H7 (cell line): ENCODE data around the gene RFFL. TPM values are rescaled to one million over a fixed set of nuclear protein-coding genes. Genes with fewer than 3 reads are reported as not detected.
"Not testable (repeated sequence)": the region's sequence is repeated elsewhere in the genome, so short reads cannot be mapped to it uniquely, and the experiment has no call there.

Source experiments
- DNase-seq: peaks from one replicate; pipeline ENCODE4 v3.0.0; 2012
- H3K27me3 ChIP-seq: 2 replicates; pipeline ENCODE4 v1.6.0; 2011; ENCODE audit warnings: mild to moderate bottlenecking, low read length; ENCODE audit not compliant: control insufficient read depth, insufficient read depth
- H3K36me3 ChIP-seq: replicated peaks from 2 replicates; pipeline ENCODE4 v1.5.1; 2011; ENCODE audit warnings: low read length; ENCODE audit not compliant: control insufficient read depth, insufficient read depth
- H3K4me3 ChIP-seq: 2 replicates; pipeline ENCODE4 v1.5.1; 2011; ENCODE audit warnings: low read depth, mild to moderate bottlenecking, control low read depth, low read length, moderate library complexity; ENCODE audit not compliant: insufficient read depth
- total RNA-seq: library from RNA; depleted of rRNA; stranded (reverse); fragments of >200 nt; shearing (Covaris generic); gene quantifications from 2 replicates; pipeline ENCODE4 v1.2.3, GENCODE V29; 2014

The RFFL gene
- total RNA-seq, 1 experiment from 2014 or later, result 29.9 TPM

DNA sequence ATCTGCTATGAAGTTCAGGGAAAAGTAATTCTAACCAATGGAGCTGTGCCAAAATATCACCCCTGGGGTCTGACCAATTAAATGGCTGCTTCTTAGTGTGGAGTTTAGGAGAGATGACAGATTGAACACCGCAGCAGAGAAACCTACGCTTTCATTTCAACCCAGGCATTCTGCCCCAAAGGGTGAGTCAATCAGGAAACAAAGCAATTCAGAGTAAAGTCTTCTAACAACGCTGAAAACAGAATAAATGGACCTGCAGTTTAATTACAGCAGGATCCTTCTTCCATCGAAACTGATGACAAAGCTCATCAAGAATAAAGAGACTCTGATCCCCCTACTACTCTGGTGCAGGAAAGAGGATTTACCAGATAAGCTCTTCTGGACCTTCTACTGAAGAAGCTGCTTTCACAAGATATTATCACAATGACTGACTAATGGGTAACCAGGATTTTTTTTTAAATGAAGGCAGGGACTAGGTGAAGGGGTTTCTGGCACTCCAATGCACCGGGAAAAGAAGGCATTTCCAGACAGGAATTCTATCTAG, 16.7 kb downstream of the RFFL start:
- Histone ChIP-seq H3K4me3 (no peak overlapping the region), H3K36me3 (no peaks in the 10 kb centered on the region), H3K27me3 (no peaks in the 10 kb centered on the region)
- no peak for DNase-seq

DNA sequence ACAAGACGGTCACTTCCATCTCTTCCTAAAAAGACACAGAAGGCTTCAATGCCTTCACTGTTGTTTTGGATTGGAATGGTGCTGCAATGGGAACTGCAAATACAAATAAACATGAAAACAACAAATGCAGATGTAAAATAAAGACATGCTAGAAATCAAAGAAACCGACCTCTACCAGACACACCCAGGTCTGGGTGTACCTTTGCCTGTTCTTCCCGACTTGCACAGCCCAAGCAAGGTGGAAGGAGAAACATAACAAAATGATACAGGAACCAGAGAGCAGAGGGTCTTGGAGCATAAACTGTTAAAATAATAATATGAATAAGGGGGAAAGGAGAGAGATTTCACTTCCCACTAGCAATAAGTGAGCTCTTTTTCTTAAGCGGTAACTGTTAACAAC, 17.3 kb downstream of the RFFL start:
- no peak for DNase-seq
- Histone ChIP-seq H3K27me3 (no peaks in the 10 kb centered on the region), H3K36me3 (no peaks in the 10 kb centered on the region), H3K4me3 (no peak overlapping the region)

DNA sequence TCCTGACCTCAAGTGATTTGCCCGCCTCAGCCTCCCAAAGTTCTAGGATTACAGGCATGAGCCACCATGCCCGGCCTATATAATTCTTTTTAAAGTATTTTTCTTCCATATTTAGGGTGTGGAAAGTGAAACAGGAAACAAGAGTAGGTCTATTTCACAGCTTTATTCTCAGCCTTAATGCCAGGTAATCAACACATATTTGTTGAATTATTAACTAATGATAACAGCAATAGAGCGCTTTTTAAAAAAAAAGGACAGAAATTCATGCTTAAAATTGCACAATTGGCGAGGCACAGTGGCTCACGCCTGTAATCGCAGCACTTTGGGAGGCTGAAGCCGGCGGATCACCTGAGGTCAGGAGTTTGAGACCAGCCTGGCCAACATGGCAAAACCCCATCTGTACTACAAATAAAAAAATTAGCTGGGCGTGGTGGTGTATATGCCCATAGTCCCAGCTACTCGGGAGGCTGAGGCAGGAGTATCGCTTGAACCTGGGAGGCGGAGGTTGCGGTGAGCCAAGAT, 18.0 kb downstream of the RFFL start:
- not testable (repeated sequence) for H3K4me3 ChIP-seq, DNase-seq, H3K27me3 ChIP-seq, H3K36me3 ChIP-seq

DNA sequence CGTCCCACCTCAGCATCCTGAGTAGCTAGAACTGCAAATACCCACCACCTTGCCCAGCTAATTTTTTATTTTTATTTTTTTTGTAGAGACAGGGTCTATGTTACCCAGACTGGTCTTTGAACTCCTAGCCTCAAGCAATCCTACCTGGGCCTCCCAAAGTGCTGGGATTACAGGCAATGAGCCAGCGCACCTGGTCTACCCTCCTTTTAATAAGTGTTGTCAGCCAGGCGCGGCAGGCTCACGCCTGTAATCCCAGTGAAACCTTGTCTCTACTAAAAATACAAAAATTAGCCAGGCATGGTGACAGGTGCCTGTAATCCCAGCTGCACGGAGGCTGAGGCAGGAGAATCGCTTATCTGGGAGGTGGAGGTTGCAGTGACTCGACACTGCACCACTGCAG, 19.3 kb downstream of the RFFL start:
- no peaks in the 10 kb centered on the region for H3K36me3 ChIP-seq
- H3K4me3 ChIP-seq, result no peak overlapping the region
- H3K27me3 ChIP-seq, result no peaks in the 10 kb centered on the region
- no peak for DNase-seq

DNA sequence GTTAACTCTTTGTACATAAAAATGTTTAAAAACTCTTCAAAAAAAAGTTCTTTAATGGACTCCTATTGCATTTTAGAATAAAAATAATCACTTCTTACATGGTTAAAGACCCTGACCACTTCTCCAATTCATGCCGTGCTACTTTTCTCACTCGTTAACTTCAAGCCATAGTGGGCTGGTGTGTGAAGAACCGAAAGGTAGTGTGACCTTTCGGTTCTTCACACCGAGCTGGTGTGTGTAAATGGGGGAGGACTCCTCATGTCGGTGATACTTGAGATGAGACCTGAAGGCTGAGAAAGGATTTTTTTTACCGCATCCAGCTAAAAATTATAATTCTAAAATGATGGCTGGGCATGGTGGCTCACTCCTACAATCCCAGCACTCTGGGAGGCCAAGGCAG, 22.1 kb downstream of the RFFL start:
- DNase-seq, result no peak
- no peaks in the 10 kb centered on the region for H3K36me3 ChIP-seq
- H3K4me3 ChIP-seq, result no peak overlapping the region
- H3K27me3 ChIP-seq, result no peaks in the 10 kb centered on the region

DNA sequence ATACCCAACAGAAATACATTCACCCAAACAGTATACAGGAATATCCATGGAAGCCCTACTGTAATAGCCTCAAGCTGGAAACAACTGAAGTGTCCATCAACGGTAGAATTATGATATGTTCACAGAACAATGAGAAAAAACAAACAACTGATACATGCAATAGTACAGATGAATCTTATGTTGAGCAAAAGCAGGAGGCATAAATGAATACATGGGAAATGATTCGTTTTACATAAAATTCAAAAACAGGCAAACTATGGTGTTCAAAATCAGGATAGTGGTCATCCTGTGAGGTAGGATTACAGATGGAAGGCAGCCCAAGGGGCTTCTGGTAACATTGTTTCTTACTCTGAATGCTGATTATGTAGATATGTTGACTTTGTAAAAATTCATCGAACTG, 25.1 kb downstream of the RFFL start:
- Histone ChIP-seq H3K36me3 (no peaks in the 10 kb centered on the region), H3K27me3 (no peaks in the 10 kb centered on the region), H3K4me3 (no peak overlapping the region)
- no peak for DNase-seq

DNA sequence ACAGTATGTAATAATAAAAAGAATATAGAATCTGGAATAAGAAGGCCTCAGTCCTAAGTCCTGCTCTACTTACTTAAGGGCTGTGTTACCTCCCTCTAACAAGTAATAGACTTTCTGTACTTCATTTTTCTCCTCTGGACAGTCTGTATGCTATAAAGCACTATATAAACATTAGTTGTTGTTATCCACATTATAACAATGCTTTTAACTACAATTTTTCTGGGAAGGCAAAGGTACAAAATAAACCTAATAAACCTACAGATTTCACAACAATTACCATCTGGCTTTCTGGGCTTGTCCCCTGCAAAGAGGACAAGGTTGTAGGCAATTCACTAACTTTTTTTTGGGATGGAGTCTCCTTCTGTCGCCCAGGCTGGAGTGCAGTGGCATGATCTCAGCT, 32.7 kb downstream of the RFFL start:
- H3K36me3 ChIP-seq, result no peaks in the 10 kb centered on the region
- no peak overlapping the region for H3K4me3 ChIP-seq
- no peak for DNase-seq
- H3K27me3 ChIP-seq, result no peaks in the 10 kb centered on the region

DNA sequence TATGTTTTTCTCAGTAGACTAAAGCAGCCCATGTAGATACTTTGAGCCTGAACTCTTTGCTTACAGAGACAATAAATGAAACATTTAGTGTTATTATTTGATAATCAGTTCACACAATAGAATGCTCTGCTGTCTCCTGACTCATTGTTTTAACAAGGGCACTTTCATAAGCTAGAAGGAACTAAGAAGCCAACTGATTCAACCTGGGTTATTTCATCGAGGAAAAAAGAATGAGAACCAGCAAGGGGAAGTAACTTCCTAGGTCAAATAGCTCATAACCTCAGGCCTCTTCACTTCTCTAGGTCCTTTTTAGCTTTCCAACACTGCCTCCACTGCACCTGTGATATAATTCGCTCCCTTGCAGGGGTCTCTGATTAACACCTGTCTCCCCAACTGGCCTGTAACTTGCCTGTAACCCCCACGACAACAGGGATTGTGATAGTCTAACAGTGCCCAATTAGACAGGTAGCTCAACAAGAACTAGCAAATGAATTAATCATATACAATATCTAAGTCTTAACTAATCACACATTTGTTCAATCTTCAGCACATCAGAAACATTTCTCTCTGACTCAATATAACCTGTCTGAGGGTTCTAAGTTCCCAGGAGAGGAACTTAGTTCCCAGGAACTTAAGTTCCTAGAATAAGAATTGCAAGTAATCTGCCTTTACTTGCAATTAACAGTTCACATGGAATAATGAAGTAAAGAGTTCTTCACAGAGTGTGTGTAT, 34.8 kb downstream of the RFFL start:
- DNase-seq, result no peak
- Histone ChIP-seq H3K4me3 (no peak overlapping the region), H3K27me3 (no peaks in the 10 kb centered on the region), H3K36me3 (no peaks in the 10 kb centered on the region)

DNA sequence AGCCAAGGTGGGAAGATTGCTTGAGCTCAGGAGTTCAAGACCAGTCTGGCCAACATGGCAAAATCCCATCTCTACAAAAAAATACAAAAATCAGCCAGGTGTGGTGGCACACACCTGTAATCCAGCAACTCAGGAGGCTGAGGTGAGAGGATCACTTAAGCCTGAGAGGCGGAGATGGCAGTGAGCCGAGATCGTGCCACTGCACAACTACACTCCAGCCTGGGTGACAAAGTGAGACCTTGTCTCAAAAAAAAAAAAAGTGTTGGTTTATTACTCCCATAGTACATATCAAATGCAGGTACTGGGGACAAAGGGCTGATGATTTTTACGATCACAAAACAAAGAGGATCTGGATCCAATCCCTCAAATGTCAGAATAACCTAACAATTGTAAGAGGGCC, 35.4 kb downstream of the RFFL start:
- DNase-seq, H3K36me3 ChIP-seq, H3K4me3 ChIP-seq, H3K27me3 ChIP-seq: not testable (repeated sequence)

DNA sequence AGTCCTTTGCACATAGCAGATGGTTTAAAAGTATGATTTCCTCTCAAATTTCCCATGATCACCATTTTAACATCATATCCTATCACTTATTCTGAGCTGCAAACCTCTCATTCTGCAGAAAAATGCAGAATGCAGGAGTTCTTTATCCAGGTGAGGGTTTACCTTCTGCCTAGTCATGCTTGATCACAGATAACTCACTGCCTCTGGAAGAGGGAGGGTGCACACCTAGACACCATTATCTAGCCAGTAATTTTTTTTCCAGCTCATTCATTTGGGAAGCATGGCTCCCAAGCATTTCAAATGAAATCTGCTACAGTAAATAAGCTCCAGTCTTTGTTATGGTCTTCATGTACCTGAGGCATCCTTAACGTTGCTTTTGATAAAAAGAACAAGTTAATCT, 38.0 kb downstream of the RFFL start:
- DNase-seq, result no peak
- no peak overlapping the region for H3K4me3 ChIP-seq
- no peaks in the 10 kb centered on the region for H3K27me3 ChIP-seq
- H3K36me3 ChIP-seq, result peaks cover 2% of the 10 kb centered on the region

DNA sequence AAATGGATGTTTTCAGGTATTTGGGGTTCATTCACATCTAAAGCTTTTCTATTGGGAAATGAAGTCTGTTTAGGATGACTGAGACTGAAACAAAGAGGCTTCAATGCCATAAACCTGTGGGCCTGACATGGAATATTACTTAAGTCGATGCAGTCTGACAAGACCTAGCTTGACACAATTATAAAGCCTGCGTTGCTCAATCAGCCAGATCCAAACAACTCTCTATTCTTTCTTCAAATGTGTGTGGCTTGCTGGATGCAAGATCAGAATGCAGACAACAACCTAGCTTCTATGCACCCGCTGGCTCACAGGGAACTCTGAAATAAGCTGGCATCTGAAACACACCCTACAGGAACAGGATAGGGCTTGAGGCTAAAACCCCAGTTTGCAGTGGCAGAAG, 40.0 kb downstream of the RFFL start:
- no peak for DNase-seq
- no peak overlapping the region for H3K4me3 ChIP-seq
- H3K27me3 ChIP-seq, result no peaks in the 10 kb centered on the region
- H3K36me3 ChIP-seq, result peaks cover 2% of the 10 kb centered on the region

DNA sequence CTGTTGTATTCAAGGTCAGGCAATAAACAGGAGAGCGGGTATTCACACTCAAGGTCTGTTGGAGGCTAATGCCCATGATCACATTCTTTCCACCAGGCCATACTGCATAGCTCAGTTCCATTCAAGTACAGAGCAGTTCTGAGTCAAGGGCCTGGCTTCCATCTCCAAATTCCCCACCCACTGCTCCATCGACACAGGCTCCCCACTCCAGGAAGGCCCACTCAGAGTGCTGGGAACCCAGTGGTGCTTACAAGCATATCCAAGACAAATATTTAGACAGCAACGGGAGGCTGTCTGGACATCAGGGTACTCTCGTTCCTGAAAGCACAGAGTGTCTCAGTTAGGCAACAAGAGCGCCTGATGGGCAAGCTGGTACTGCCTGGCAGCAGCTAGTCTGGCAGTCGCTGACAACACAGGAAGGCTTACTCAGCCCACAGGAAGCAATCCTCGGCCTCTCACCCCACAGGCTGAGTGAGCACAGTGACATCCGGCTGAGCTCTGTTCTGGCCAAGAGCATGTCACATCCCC, 40.9 kb downstream of the RFFL start:
- H3K27me3 ChIP-seq, result no peaks in the 10 kb centered on the region
- no peak for DNase-seq
- H3K36me3 ChIP-seq, result peaks cover 2% of the 10 kb centered on the region

DNA sequence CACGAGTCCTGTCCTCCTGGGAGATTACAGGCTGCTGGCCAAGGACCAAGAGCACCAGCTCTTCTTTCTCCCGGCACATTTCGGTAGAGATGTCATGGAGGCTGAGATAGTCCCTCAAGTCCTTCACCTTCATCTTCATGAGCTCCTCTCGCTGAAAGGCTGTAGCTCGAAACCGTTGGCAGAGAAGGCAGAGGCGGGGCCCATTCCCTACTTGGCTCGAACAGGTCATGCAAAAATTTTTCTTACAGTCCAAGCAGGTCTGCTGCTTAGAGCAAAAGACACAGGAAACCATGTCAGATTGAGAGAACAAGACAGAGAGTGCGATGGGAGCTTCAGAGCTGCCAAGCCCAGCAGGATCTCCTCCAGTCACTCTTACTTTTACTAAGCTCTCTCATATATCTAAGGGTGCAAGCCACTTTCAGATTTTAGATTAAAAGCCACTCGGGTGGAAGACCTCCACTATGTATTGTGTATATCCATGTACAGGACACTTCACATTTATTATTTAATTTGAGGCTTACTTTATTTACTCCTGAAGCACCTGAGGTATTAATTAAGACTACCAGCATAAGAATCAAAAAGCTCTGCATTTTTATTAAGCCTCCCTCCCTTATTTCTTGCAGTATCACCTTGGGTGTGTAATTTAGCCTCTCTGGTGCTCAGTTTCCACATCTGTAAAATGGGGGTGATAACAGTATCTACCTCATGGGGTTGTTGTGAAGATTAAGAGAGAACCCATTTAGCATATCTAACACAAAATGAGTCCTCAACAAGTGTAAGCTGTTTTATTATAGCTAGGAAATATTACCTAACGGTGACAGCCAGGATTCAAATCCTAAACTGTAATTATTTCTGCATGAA, 41.8 kb downstream of the RFFL start:
- Histone ChIP-seq H3K27me3 (no peaks in the 10 kb centered on the region), H3K4me3 (no peak overlapping the region), H3K36me3 (peaks cover 2% of the 10 kb centered on the region)
- no peak for DNase-seq

More for the DNA sequence above, 40.9 kb downstream of the RFFL start:
- no peak overlapping the region for H3K4me3 ChIP-seq

DNA sequence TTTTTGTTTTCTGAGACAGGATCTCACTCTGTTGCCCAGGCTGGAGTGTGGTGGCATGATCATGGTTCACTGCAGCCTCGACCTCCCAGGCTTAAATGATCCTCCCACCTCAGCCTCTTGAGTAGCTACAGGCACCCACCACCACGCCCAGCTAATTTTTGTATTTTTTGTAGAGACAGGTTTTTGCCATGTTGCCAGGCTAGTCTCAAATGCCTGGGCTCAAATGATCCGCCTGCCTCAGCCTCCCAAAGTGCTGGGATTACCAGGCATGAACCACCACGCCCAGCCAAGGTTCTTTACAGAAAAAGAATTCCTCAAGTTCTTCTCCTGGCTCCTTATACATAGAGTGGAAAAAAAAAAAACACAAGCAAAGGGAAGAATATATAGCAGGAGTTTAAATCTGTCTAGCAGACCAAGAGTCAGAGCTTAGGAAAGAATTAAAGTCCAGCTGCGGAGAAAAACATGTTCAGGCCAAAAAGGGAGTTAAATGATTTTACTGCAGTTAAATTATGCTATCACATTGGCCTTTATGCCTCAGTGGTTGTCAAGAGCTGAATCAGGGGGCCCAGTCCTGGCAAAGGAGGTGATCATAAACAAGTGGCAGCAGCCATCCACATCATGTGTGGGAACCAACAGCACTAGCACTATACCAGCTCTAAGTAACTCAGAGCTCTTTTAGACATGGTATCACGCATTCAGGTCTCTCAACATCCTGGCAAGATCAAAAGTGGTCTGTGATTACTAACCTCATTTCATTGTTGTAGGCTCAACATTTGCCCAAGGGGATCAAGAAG, 43.9 kb downstream of the RFFL start:
- no peak overlapping the region for H3K4me3 ChIP-seq
- H3K36me3 ChIP-seq, result peaks cover 6% of the 10 kb centered on the region
- no peaks in the 10 kb centered on the region for H3K27me3 ChIP-seq
- no peak for DNase-seq
